ENCODE measurements around the gene VWA8.
A peak's percentile ranks its signal among the peaks of the same experiment; 100 is the strongest.

The VWA8 gene

DNA sequence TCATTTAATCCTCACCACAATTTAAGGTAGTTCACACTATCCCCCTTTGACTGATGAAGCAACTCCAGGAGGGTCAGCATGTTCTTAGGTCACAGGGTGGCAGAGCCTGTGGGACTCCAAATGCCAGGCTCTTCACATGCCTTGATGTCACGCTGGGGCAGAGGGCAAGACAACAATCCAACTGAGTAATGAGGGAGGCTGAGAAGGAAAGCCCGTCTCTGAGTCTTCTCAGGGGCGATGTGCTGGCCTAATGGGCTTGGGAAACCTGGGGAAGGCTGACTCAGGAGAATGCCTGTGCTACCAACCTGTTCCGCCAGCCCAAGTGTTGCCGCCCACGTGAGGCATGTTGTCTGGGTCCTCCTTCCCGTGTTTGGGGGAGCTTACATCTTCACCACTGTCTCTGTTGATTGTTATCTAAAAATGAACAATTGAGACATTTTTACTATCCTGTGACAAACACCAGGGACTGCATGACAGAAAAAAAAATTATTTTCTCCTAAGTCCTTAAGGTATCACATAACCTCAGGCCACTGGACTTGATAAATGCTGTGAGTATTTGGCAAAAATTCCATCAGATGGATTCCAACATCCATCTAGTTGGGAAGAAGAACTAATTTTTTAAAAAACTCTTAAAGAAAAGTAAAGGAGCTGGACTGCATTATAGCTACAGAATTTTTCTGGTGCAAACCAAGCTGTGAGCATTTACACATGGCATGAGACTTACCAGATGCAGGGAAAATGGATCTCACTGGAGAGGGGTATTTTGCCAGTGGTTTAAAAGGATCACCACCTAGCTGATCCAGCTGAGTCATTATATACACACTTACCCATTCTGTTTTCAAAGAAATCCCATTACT, 346.0 kb downstream of the VWA8 start:
- no peak for DNase-seq (ENCODE audit: low read depth in 3 of 3)

DNA sequence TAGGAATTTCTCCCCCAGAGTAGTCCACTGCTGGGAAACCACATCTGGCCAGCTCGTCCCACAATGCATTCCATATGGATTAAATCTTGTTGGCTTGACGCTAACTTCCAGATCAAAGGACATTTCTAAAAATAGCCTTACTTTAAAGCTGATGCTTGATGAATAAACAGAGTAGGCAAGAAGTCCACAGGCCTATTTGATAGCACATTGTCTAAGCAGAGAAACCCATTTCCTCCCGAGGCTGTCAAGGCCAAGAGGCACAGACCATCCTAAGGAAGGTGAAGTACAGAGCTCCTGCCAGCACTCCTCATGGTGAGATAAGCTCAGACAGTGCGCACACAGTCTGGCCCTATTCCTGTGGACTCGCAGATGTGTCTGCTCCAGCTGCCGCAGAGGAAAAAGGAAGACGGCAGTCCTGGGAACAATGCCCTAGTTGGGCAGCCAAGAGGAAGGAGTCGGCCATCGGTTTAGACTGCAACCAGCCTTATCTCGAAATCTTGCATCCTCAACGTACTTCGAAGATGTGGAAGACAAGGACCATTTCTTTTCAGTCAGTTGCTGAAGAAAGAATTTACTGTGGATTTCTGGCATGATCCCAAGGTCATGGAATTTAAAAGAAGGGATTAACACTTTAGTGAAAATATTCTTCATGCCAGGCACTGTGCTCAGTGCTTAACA, 346.8 kb downstream of the VWA8 start:
- DNase-seq (ENCODE audit: low read depth in 3 of 3), result no peak

DNA sequence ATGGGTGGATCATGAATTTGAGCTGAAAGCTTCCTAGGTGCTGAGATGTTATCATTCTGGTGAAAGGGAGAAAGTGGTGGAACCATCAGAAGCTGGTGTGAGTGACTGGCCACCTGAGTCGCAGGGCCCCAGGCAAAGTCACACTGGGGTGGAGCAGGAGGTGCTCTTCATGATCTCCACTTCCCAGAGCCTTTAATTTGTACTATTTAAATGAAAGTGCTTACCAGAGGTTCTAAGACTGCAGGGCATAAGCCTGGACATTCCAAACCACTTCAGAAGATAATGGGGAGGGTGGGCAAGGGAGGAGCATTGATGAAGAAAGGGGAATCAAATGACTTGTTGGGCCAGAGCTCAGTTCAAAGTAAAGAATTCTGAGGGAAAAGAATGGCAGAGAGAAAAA, 347.4 kb downstream of the VWA8 start:
- no peak for DNase-seq (ENCODE audit: low read depth in 3 of 3)

GRCh38 chr13:41611385-41611784, 349.5 kb downstream of the VWA8 start:
- no peak for DNase-seq (ENCODE audit: low read depth in 3 of 3)

DNA sequence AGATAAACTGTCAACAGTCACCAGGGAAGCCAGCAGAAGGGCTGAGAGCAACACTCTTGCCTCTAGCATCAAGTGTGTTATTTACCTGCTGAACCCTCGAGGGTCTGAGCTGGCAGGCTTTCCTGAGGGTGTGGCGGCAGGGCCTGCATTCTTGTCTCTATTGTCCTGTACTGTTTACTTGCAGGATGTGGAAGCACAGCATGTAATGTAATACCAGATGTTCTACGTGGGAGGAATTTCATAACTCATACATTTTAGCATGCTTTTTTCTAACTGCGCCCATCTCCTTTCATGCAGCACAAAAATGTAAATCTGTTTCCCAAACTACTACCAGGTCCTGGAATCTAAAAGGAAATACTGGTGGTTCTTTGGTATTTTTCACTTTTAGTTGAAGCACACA, 350.5 kb downstream of the VWA8 start:
- no peak for DNase-seq (ENCODE audit: low read depth in 3 of 3)

GRCh38 chr13:41609828-41610227, 351.1 kb downstream of the VWA8 start:
- DNase-seq (ENCODE audit: low read depth in 3 of 3), result no peak

- no peak for DNase-seq (ENCODE audit: low read depth in 3 of 3)
Measured at GRCh38 chr13:41608839-41609177, 352.1 kb downstream of the VWA8 start.

DNA sequence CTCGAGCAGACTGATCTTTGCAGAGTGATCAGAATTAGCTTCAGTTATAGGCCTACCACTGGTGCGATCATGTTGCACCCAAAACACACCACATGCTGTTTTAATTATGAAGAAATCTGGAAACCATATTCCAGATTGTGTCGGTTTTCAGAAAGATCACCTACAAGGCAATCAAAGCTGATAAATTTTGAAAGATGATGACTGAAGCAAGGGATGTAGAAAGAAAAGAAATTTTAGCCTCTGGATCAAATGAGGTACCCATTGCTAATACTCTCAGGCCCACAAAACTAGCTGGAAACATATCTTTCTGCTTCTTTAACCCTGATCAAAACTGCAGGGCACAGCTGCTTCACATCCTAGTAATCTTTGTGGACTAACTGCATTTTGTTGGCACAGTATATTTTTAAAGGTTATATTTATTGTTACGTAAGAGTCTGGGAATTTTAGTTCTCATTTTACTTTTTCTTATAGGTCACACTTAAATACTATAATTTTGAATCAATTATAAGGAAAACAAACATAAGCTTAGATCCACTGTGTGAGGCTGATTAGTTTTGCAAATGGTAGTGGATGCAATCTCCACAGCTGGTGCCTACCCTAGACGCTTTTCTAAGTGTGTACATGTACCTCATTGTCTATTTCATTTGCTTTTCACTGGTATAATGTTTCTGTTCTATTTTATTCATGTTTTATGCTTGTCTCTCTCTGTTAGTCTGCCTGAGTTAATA, 352.6 kb downstream of the VWA8 start:
- no peak for DNase-seq (ENCODE audit: low read depth in 3 of 3)

DNA sequence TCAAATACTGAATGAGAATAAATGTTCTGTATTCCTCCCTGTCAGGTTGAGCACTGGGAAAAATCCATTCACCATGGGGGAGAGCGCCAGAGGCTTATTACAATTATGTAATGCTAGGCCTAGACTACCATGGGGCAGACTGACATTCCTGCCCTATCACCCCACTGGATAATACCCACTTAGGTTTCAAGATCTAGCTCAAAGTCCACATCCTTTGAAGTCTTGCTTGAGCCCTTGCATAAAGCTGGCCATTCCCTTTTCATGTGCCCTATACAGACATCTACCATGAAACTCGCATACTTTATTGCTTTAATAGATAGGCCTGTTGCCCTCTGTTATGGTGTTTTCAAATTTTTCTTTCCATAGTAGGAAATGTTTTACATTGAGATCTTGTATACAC, 354.3 kb downstream of the VWA8 start:
- DNase-seq (ENCODE audit: low read depth in 3 of 3), result no peak

GRCh38 chr13:41605319-41606285, 355.3 kb downstream of the VWA8 start:
- DNase-seq (ENCODE audit: low read depth in 3 of 3), result no peak

DNA sequence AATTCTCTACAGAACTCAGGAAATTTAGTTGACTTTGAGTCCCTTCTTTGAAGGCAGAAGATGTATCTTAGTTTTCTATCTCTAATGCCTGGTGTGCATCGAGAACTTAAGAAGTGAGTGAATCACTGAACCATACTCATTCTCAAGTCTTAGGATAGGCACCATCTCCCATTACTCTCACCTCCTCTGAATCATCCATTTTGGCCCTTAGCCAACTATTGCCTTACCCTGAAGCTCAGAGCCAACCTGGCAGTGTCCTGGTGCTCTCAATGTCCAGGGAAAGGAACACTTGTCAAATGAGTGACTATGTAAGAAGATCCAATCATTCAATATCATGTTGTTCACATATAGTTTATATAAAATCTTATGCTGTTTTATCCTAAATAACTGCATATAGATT, 357.0 kb downstream of the VWA8 start:
- no peak for DNase-seq (ENCODE audit: low read depth in 3 of 3)

DNA sequence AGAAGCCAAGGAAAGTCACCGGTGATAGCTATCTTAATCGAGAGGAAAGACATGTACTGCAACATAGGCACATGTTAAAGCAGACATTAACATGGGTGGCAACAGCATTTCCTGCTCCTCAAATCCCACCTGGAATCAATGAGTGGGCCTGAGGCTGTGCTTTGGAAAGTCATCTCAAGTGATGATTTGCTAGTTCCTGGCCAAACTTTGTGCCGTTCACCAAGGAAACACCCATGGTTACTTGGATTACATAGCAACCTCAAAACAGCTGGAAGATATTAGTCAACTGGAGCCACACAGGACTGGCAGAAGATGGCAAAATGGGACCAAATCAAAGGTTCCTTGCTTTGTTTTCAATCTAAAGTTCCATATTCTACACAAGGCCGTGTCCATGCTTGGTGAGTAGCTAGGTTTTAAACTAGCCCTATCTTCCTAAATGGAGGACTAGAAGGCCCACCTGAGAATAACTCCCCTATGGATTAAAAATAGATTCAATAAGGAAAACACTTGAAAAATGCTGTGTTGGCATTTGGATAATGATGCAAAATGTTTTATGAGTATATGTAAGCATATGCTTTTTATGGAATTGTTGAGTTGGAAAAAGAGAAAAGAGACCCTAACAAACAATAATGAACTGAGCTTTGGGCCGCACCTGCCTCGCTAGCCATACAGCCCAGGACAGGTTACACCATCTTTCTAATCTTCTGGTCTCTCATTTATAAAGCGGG, 359.0 kb downstream of the VWA8 start:
- DNase-seq (ENCODE audit: low read depth in 3 of 3), result no peak

GRCh38 chr13:41599619-41600018, 361.3 kb downstream of the VWA8 start:
- no peak for DNase-seq (ENCODE audit: low read depth in 3 of 3)

- no peak for DNase-seq (ENCODE audit: low read depth in 3 of 3)
Measured at GRCh38 chr13:41597348-41598041, 363.4 kb downstream of the VWA8 start.

GRCh38 chr13:41596190-41596589, 364.7 kb downstream of the VWA8 start:
- DNase-seq (ENCODE audit: low read depth in 3 of 3), result no peak

GRCh38 chr13:41595298-41595697, 365.6 kb downstream of the VWA8 start:
- no peak for DNase-seq (ENCODE audit: low read depth in 3 of 3)

DNA sequence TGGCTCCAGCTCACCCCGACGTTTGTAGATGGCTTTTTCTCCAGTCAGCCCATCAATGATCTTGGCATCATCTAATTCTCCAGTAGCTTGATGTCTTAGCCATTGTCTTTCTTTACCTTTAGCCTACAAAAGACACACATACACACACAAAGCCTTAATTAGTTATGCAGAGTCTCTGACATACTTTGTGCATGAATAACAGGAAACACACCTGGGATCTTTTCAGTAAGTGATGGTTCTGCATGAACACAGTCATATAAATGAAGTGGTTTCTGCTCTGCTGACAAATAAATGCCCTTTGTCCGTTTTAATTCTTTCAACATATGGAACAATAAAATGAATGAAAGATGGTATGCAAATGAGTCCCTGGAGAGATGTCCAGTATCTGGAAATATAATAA, 370.3 kb downstream of the VWA8 start:
- DNase-seq (ENCODE audit: low read depth in 3 of 3), result no peak

DNA sequence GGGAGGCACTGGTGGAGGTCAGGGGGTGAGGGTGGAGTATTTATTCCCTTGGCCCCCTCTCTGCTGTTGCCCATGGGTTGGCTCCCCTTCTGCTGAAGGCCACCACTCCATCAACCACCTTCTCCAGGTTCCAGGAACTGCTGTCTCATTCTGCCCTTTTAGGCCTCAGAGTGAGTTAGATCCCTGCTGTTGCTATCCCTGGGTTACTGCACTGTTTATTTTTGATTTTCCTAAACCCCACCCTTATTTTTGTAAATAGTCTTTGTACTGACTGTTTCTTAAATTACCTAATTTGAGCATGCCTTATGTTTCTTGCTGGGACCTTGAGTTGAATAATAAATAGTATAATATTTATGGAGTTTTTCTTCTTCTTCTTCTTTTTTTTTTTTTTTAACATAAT, 370.8 kb downstream of the VWA8 start:
- DNase-seq (ENCODE audit: low read depth in 3 of 3), result no peak

DNA sequence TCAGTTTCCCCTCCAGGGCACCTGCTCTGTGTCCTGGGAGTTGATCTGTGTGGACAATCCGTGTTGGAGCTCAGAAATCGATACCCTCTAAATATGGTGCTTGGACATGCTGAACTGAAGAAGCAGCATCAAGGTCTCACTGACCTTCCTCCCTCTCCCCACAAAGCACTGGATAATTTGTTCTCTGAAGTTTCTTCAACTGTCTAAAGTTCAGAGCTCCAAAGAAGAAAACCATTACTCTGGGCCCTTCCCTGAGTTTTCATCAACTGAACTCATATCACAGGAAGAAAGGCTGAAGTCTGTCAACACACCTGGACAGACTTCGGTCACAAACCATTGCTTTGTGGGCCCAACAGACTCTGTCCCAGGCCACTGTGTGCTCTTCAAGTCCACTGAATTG, 371.5 kb downstream of the VWA8 start:
- DNase-seq (ENCODE audit: low read depth in 3 of 3), result no peak

DNA sequence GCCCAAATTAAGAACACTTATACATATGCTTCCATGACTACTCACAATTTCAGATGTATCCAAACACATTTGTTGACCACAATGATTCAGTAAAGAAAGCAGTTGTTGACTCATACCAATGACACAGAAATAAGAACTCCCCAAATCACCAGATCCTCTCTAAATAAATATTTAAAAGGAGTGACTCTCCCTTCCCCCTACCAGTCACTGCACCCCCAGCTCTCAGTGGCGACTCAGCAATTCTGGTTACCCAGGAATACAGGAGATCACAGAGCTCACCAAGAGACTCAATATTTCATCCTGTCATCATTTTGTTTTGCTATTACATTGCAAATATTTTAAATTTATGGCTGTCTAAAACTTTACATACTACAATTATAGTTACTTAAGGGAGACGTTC, 372.0 kb downstream of the VWA8 start:
- DNase-seq (ENCODE audit: low read depth in 3 of 3), result peak; percentile 6 to 22 (median 15)

Data from stimulated activated CD4-positive, alpha-beta T cell treated with anti-CD3 and anti-CD28 coated beads, TNF-alpha, amount 100 ng/mL, for 24 hours (primary cell).